ENCODE measurements around the gene BCDIN3D.
A peak's percentile ranks its signal among the peaks of the same experiment; 100 is the strongest.
"Not testable (repeated sequence)": the region's sequence is repeated elsewhere in the genome, so short reads cannot be mapped to it uniquely, and the experiment has no call there.

Gene BCDIN3D

GRCh38 chr12:49876070-49876469, 33.2 kb upstream of the BCDIN3D start:
- no peak for DNase-seq

DNA sequence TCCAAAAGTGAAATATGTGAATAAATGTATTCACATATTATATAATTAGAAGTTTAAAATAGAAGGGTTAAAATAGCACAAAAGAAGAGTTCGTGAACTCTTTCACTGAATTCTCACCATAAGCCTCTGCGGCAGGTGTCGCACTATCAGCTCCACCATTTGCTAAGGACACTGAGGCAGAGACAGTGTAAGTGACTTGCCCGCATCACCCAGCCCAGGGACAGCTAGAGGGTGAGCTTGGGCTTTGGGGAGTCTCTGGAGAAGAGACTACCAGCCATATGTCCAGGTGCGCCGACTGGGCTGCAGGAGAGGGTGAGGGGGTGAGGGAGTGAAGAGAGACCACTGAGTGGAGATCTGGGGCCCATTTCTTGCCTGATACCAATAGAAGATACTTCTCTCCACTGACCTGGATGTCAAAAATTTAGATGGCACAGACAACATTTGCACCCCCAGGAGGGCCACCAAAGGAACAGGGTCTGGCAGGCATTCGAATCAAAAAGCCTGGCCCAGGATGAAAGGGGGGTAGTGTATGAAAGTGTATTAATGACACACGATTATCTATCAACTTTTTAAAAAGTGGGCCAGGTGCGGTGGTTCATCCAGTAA, 32.3 kb upstream of the BCDIN3D start:
- DNase-seq: no peak

- no peak for DNase-seq
Observed at GRCh38 chr12:49874142-49874897, 31.4 kb upstream of the BCDIN3D start.

DNA sequence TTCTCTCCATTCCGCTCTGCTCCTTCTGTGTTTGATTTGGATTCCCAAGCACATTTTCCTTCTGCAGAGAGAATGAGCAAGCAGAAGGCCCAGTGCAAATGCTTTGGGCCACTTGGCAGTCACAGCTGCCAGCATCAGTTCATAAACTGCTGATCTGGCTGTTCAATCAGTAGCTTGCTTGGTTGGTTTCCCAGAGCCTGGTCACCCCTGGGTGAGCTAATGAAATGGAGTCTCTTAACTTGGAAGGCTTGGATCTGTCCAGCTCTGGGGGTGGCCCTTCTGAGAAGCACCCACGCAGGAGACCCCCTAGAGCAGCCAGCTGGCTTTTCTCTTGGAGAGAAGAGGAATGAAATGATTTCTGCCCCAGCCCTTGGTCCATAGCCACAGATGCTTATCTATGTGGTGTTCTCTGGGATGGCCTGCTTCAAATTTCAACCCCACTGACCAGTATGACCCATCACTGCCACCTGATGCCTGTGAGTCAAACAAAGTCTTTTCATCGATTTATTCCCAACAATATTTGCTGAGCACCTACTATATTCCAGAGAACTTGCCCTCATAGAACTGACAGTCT, 30.5 kb upstream of the BCDIN3D start:
- DNase-seq: no peak

DNA sequence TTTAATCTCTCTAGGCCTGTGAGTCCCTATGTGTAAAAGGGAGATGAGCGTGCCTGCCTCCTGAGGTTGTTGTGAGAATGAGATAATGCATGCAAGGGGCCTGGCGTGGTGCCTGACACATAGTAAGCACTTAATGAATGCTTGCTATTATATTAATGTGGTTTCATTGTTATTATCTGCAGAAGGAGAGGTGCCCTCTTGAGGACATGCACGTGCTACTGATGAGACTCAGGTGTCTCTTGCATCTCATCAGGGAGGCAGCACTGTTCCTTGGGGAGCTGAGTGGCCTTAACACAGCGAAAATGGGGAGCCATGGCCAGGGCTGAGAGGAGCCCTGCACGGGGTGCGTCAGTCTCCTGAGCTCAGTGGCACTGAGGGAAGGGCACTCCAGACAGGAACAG, 29.9 kb upstream of the BCDIN3D start:
- DNase-seq: no peak

DNA sequence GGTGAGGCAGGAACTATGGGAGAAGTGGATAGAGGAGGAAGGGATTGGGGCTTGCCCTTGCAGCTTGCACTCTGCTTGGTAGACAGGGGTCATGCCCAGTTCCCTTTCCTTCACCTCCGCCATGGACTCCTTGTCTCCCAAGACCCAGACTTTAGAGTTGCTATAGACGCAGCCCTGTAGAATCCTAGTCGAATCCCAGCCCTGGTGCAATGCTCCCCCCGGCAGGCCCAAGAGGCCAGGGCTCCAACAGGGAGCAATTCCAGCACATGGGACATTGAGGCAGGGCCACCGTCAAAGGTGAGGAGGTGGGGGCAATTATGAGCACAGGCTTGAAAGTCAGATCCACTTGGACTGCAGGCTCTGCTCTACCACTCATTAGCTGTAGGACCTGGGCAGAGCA, 29.5 kb upstream of the BCDIN3D start:
- no peak for DNase-seq

DNA sequence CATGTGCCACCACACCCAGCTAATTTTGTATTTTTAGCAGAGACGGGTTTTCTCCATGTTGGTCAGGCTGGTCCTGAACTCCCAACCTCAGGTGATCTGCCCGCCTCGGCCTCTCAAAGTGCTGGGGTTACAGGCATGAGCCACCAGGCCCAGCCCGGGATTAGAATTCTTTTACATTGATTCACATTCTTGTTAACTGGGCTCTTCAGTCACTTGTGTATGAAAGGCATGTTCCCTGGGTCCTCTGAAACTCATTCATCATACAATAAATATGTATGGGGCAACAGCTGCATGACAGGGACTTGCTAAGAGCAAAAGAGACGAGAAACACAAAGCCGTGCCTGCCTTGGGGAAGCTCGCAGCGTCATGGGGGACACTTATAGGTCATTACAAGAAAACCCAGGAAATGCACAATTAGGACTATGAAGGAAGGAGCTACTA, 28.9 kb upstream of the BCDIN3D start:
- not testable (repeated sequence) for DNase-seq

DNA sequence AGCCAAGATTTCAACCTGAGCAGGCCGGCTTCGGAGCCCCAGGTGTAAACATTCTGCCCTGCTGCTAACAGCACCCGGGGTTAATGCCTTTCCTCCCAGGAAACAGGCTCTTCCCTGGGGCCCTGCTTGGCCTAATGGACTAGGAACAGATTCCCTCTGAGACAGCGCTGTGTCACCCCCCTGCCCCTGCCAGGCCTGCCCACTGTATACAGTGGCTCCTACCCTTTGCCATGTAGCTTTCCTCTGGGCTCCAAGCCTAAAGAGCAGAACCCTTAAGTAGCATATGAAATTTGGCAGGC, 28.3 kb upstream of the BCDIN3D start:
- no peak for DNase-seq

DNA sequence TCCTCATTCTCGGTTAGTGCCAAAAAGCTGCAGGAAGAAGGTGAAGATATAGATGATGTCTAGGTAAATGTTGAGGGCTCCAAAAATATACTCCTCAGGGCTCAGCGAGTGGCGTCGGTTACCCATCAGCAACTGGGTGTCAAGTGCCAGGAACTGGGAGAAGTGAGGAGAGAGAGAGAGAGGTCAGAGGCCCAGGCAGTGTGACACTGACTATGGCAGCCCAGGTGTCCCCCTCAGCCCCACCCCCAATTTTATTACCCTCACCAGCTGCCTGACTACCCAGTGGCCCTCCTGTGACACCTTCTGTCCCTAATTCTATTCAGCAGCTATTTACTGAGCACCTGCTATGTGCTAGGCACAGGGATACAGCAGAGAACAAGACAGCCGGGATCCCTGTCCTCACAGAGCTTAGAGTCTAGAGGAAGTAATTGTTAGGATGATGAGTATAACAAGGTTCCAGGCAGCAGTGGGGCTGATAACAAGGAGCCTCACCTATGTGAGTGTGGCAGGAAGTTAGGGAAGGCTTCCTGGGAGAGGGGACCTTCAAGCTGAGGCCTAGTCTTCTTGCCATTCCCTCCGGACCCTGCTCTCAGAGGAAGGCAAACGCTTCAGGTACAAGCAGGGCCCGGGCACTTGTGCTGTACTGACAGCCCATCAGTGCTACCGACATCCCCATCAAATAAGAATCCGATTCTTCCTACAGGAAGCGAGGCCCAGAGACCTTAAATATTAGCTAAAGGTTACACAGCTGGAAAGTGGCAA, 27.8 kb upstream of the BCDIN3D start:
- no peak for DNase-seq

DNA sequence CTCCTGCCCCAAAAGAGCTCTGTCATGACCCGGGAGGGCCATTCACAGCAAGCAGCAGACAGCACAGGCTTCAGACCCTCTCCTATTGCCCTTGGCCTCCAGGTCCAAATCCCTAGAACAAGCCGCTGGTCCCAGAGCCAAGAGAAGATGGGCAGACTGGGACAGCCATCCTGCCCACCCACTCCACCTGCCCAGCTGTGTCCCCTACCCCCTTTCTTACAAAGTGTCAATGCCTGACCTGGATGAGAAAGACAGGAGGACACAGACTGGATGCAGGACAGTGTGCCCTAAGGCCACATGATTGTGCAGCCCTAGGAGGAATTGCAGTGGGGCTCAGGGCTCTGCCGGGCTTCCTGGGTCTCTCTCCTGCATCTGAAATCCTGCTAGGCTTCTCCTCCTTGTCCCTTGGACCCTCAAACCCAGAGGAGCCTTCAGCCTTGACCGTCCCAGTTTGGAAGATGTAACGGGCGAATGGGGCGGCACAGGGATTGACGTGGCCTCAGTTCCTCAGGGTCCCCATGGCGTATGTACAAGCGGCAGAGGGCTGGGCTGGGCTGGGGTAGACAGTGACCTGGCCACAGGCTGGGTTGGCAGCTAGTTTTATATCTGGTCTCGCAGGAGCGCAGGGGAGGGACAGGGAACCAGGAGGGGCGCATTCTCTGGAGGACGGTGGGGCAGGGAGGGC, 27.1 kb upstream of the BCDIN3D start:
- no peak for DNase-seq

GRCh38 chr12:49868952-49869815, 26.3 kb upstream of the BCDIN3D start:
- no peak for DNase-seq

DNA sequence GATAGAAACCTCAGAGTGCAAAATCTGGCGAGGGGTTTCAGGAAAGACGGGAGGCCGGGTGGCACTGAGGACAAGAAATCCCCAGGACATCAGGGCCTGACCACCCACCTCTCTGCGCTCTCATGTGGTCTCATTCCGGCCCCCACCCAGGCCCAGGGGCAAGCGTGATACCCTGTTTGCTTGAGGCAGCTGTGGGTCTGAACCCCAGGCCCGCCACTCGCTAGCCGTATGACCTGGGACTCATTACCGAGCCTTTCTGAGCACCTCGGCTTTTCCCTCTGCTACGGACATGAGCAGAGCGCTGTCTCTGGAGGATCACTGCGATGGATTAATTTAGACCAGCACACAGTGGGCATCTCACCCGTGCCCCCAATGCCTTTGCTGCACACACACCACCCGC, 25.5 kb upstream of the BCDIN3D start:
- no peak for DNase-seq

GRCh38 chr12:49867570-49868341, 24.9 kb upstream of the BCDIN3D start:
- DNase-seq: no peak

- DNase-seq: peak; percentile 72
Observed at GRCh38 chr12:49866859-49867569, 24.1 kb upstream of the BCDIN3D start.

DNA sequence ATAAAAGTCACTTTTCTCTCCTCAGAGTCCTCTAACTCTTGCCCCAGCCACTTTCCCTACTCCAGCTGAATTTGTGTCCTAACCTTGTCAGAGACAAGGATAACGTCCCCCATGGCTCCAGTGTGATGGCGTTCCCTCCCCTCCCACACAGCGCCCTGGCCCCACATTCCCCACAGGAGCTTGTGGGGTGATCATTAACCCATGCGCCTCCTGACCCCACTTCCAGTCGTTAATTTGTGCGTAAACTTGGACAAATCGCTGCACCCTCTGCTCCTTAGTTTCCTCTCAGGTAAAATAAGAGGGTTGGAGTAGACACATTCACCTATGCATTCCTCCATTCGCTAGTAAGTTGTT, 22.9 kb upstream of the BCDIN3D start:
- no peak for DNase-seq

- DNase-seq: no peak
Observed at GRCh38 chr12:49865109-49865781, 22.3 kb upstream of the BCDIN3D start.

DNA sequence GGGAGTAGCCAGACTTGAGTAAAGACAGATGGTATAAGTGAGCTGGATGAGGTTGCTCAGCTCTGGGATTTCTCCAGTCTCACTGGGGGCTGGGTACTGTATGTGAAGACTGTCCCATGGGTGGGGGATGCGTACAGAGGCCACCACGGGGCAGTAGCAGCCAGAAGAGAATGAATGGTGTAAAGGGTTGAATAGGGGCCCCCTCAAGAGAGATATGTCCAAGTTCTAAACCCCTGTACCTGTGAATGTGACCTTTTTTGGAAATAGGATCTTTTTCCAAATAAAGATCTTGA, 21.8 kb upstream of the BCDIN3D start:
- DNase-seq: no peak

- DNase-seq: no peak
Observed at GRCh38 chr12:49863946-49864797, 21.3 kb upstream of the BCDIN3D start.

- DNase-seq: not testable (repeated sequence)
Observed at GRCh38 chr12:49860921-49861320, 18.0 kb upstream of the BCDIN3D start.
